SK-N-SH (cell line): ENCODE measurements around the gene SFXN5. TPM values are rescaled to one million over a fixed set of nuclear protein-coding genes. Genes with fewer than 3 reads are reported as not detected.

Experiments
- CTCF ChIA-PET: fragments of 300-600, 350-600 bp; formaldehyde crosslinking; extraction: SDS; loops from one replicate; lab custom pipeline; 2021; lab: Yijun Ruan, JAX
- POLR2A ChIA-PET: fragments of 350-600 bp; sonication (Branson Sonifier 250); formaldehyde crosslinking; extraction: SDS; loops from one replicate; lab custom pipeline; 2020; ENCODE audit warnings: antibody characterized with exemption, inconsistent platforms; lab: Yijun Ruan, JAX
- DNase-seq: peaks from one replicate; pipeline ENCODE4 v3.0.0; 2012
- H2AFZ ChIP-seq: fragments of 200-600 bp; sonication (generic); 2 replicates; pipeline ENCODE4 v1.8.1; 2016; ENCODE audit warnings: antibody characterized with exemption, mild to moderate bottlenecking, low read depth
- H3F3A ChIP-seq: fragments of 200-600 bp; sonication (generic); replicated peaks from 2 replicates; pipeline ENCODE3; 2016; ENCODE audit warnings: antibody characterized with exemption, mild to moderate bottlenecking; ENCODE audit not compliant: insufficient read depth
- H3K27ac ChIP-seq, 2 experiments: fragments of 200-500 bp in 1 of 2; fragments of 200-600 bp in 1 of 2; sonication (Bioruptor generic) in 1 of 2; sonication (generic), shearing (Covaris generic) in 1 of 2; 2 replicates each; pipeline versions ENCODE4 v1.5.1 to v1.6.1; 2014 to 2016; ENCODE audit warnings: low read depth in 2 of 2, inconsistent platforms in 1 of 2, low read length in 1 of 2, mild to moderate bottlenecking in 1 of 2, mixed read lengths in 1 of 2
- H3K27me3 ChIP-seq: fragments of 200-600 bp; sonication (generic), shearing (Covaris generic); 2 replicates; pipeline ENCODE4 v1.6.1; 2016; ENCODE audit warnings: mixed run types; ENCODE audit not compliant: insufficient read depth
- H3K36me3 ChIP-seq, 2 experiments: fragments of 200-500 bp in 1 of 2; fragments of 200-600 bp in 1 of 2; sonication (Bioruptor generic) in 1 of 2; sonication (generic) in 1 of 2; replicated peaks in 1 of 2; 2 replicates each; pipeline versions ENCODE3 to v1.5.1; 2014 to 2016; ENCODE audit warnings: low read length in 1 of 2, mild to moderate bottlenecking in 1 of 2; ENCODE audit not compliant: insufficient read depth in 2 of 2, control insufficient read depth in 1 of 2
- H3K4me1 ChIP-seq, 2 experiments: fragments of 200-500 bp in 1 of 2; fragments of 200-600 bp in 1 of 2; sonication (Bioruptor generic) in 1 of 2; sonication (generic), shearing (Covaris generic) in 1 of 2; 2 replicates each; pipeline versions ENCODE4 v1.5.1 to v1.6.1; 2014 to 2016; ENCODE audit warnings: low read depth in 1 of 2, low read length in 1 of 2, mixed run types in 1 of 2; ENCODE audit not compliant: insufficient read depth in 2 of 2, control insufficient read depth in 1 of 2
- H3K4me2 ChIP-seq: fragments of 200-600 bp; sonication (generic), shearing (Covaris generic); 2 replicates; pipeline ENCODE4 v1.6.1; 2017; ENCODE audit warnings: mixed run types
- H3K4me3 ChIP-seq, 2 experiments: fragments of 200-500 bp in 1 of 2; fragments of 200-600 bp in 1 of 2; sonication (Bioruptor generic) in 1 of 2; sonication (generic), shearing (Covaris generic) in 1 of 2; 2 replicates each; pipeline versions ENCODE4 v1.5.1 to v1.8.1; 2014 to 2016; ENCODE audit warnings: low read depth in 2 of 2, inconsistent platforms in 1 of 2, low read length in 1 of 2, mild to moderate bottlenecking in 1 of 2, mixed read lengths in 1 of 2, moderate library complexity in 1 of 2
- H3K79me2 ChIP-seq: fragments of 200-600 bp; sonication (generic); 2 replicates; pipeline ENCODE4 v1.8.1; 2017; ENCODE audit warnings: mild to moderate bottlenecking; ENCODE audit not compliant: insufficient read depth
- H3K9ac ChIP-seq: fragments of 200-600 bp; sonication (generic); 2 replicates; pipeline ENCODE4 v1.6.1; 2017; ENCODE audit warnings: mixed run types
- H3K9me2 ChIP-seq: fragments of 200-600 bp; sonication (generic); 2 replicates; pipeline ENCODE4 v1.6.1; 2017; ENCODE audit warnings: mixed run types
- H3K9me3 ChIP-seq: fragments of 200-600 bp; sonication (generic); 2 replicates; pipeline ENCODE4 v1.6.1; 2017; ENCODE audit warnings: mixed run types, mild to moderate bottlenecking, moderate library complexity
- H4K20me1 ChIP-seq: fragments of 200-600 bp; sonication (generic); 2 replicates; pipeline ENCODE4 v1.6.1; 2017; ENCODE audit warnings: mild to moderate bottlenecking, mixed run types; ENCODE audit not compliant: insufficient read depth
- ELF1 ChIP-seq: IDR thresholded peaks from 2 replicates; pipeline ENCODE4 v1.4.0; 2012
- EP300 ChIP-seq, 2 experiments: IDR thresholded peaks; 2 replicates each; pipeline versions ENCODE4 v1.4.0 to v1.6.1; 2012; ENCODE audit warnings: borderline replicate concordance in 1 of 2, low read depth in 1 of 2, low read length in 1 of 2
- FOXJ3 ChIP-seq: sonication (generic); formaldehyde crosslinking; IDR thresholded peaks from 2 replicates; pipeline ENCODE4 v1.5.1; 2020; ENCODE audit warnings: mild to moderate bottlenecking, missing genetic modification reagents
- JUND ChIP-seq: IDR thresholded peaks from 2 replicates; pipeline ENCODE4 v1.4.0; 2012
- MEF2A ChIP-seq: IDR thresholded peaks from 2 replicates; pipeline ENCODE4 v1.4.0; 2012; ENCODE audit warnings: low read depth, borderline replicate concordance
- MXI1 ChIP-seq: IDR thresholded peaks from 2 replicates; pipeline ENCODE4 v1.6.1; 2012; ENCODE audit warnings: mild to moderate bottlenecking, low read depth, low read length, improper control_type of control experiment
- NRF1 ChIP-seq: IDR thresholded peaks from 2 replicates; pipeline ENCODE4 v1.6.1; 2012; ENCODE audit warnings: low read depth, mild to moderate bottlenecking, low read length
- POLR2AphosphoS5 ChIP-seq: IDR thresholded peaks from 2 replicates; pipeline ENCODE4 v1.6.1; 2012; ENCODE audit warnings: low read depth, low read length
- RCOR1 ChIP-seq: fragments of 150-350 bp; IDR thresholded peaks from 2 replicates; pipeline ENCODE4 v1.6.1; 2017; ENCODE audit warnings: antibody characterized with exemption, low read length
- RXRA ChIP-seq: IDR thresholded peaks from 2 replicates; pipeline ENCODE4 v1.4.0; 2012; ENCODE audit warnings: low read depth, mild to moderate bottlenecking, borderline replicate concordance
- TAF1 ChIP-seq: IDR thresholded peaks from 2 replicates; pipeline ENCODE4 v1.6.1; 2012; ENCODE audit warnings: low read depth, mild to moderate bottlenecking, low read length, moderate library complexity, borderline replicate concordance
- TEAD4 ChIP-seq: IDR thresholded peaks from 2 replicates; pipeline ENCODE4 v1.4.0; 2012; ENCODE audit warnings: mild to moderate bottlenecking, borderline replicate concordance; ENCODE audit not compliant: insufficient read depth
- YY1 ChIP-seq: IDR thresholded peaks from 2 replicates; pipeline ENCODE4 v1.4.0; 2012; ENCODE audit warnings: low read depth, mild to moderate bottlenecking
- WGBS: methylation state at CpG from one replicate; pipeline ENCODE4 v1.1.6; 2017; ENCODE audit warnings: low lambda C conversion rate; 5-methylcytosine and 5-hydroxymethylcytosine counted together
- polyA plus RNA-seq, 3 experiments: library from polyadenylated mRNA; depleted of rRNA; stranded (reverse); fragments of >200 nt; gene quantifications; 2 replicates each; pipeline ENCODE4 v1.2.3, GENCODE V29; 2012
- TF ChIP-seq, protein P1 (sequence below): IDR thresholded peaks from 2 replicates; pipeline ENCODE4 v1.4.0; 2012; ENCODE audit warnings: low read depth
- TF ChIP-seq, protein P2 (sequence below): IDR thresholded peaks from 2 replicates; pipeline ENCODE4 v1.4.0; 2012; ENCODE audit warnings: low read depth, borderline replicate concordance
- TF ChIP-seq, protein P3 (sequence below): fragments of 150-350 bp; IDR thresholded peaks from 2 replicates; pipeline ENCODE4 v1.6.1; 2017; ENCODE audit warnings: antibody characterized with exemption, low read length, low read depth, borderline replicate concordance
- TF ChIP-seq, protein P4 (sequence below): IDR thresholded peaks from 2 replicates; pipeline ENCODE4 v1.4.0; 2012; ENCODE audit warnings: low read depth, borderline replicate concordance

SFXN5 gene
- polyA plus RNA-seq, 1 of the 3 experiments (the other 2 are of a cell fraction) = 9.9 TPM

DNA sequence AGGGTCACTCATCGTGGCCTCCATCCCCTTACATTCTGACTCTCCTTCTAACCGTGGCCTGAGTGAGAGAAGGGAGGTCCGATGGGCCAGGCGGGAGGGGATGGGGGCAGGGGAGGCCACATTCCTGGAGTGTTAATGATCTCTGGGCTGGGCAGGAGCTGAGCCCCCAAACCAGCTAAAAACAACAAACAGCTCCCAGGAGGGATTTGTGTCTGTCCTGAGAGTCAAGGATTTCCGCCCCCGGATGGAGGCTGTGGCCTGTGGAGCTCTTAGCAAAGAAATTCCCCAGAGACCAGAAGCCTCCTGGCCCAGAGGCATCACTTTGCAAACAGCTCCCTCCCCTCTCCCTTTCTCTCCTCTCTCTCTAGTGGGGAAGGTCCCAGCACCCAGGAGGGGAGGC is 130.7 kb downstream of the SFXN5 start:
- H3K4me3 ChIP-seq = no peak overlapping the region
- H3K4me1 ChIP-seq = peaks cover 0 to 11% of the 10 kb centered on the region in 2 experiments; a peak in 1 of 4 replicates
- POLR2A ChIA-PET = no interaction called here
- H2AFZ ChIP-seq = no peak overlapping the region
- CTCF ChIA-PET = interaction anchor here (1.2 to 2.8 kb wide), 5 partner anchors 12 to 82 kb away, joined by 3 to 13 read pairs (median 6); no protein-coding TSS in a partner anchor
- no peaks in the 10 kb centered on the region for H3K27me3 ChIP-seq
- H3K9ac ChIP-seq = no peak overlapping the region
- no peak for DNase-seq
- H4K20me1 ChIP-seq = no peaks in the 10 kb centered on the region
- H3K9me3 ChIP-seq = no peaks in the 10 kb centered on the region
- H3K27ac ChIP-seq = no peak overlapping the region
- no peaks in the 10 kb centered on the region for H3K9me2 ChIP-seq
- no peak overlapping the region for H3K4me2 ChIP-seq
- H3K79me2 ChIP-seq = no peaks in the 10 kb centered on the region
- H3F3A ChIP-seq = no peaks in the 10 kb centered on the region
- 95% methylated on average over 4 of the region's 6 CpGs for WGBS
- no peaks in the 10 kb centered on the region for H3K36me3 ChIP-seq
- TF ChIP-seq, protein P1, sequence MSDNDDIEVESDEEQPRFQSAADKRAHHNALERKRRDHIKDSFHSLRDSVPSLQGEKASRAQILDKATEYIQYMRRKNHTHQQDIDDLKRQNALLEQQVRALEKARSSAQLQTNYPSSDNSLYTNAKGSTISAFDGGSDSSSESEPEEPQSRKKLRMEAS = no peak
- TF ChIP-seq POLR2AphosphoS5 (no peak), RCOR1 (no peak), TEAD4 (no peak), JUND (no peak), MEF2A (no peak), FOXJ3 (CRISPR knock-in tag) (no peak), MXI1 (no peak)
- TF ChIP-seq, protein P2, sequence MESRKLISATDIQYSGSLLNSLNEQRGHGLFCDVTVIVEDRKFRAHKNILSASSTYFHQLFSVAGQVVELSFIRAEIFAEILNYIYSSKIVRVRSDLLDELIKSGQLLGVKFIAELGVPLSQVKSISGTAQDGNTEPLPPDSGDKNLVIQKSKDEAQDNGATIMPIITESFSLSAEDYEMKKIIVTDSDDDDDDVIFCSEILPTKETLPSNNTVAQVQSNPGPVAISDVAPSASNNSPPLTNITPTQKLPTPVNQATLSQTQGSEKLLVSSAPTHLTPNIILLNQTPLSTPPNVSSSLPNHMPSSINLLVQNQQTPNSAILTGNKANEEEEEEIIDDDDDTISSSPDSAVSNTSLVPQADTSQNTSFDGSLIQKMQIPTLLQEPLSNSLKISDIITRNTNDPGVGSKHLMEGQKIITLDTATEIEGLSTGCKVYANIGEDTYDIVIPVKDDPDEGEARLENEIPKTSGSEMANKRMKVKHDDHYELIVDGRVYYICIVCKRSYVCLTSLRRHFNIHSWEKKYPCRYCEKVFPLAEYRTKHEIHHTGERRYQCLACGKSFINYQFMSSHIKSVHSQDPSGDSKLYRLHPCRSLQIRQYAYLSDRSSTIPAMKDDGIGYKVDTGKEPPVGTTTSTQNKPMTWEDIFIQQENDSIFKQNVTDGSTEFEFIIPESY = no peak
- TF ChIP-seq, protein P3, sequence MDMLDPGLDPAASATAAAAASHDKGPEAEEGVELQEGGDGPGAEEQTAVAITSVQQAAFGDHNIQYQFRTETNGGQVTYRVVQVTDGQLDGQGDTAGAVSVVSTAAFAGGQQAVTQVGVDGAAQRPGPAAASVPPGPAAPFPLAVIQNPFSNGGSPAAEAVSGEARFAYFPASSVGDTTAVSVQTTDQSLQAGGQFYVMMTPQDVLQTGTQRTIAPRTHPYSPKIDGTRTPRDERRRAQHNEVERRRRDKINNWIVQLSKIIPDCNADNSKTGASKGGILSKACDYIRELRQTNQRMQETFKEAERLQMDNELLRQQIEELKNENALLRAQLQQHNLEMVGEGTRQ = no peak
- TF ChIP-seq, all 33 proteins: peak for 0

DNA sequence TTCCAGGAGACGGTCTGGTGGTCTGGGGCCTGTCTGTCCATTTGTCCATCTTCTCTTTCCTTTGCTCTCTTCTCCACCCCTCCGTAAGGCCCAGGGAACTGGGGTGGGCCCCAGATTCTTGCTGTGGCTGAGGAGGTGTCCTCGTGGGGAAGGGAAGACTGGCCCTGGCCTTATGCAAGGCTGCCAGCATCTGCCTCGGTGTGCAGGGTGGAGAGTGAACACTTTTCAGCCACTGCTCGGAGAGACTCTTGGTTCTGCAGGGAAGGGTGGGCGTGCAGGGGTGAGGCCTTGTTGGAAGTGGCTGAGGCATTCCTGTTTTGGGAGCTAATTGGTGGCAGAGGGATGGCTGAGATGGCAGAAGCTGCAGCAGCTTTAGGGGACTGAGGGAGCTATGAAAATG is 131.2 kb downstream of the SFXN5 start:
- POLR2A ChIA-PET = no interaction called here
- Histone ChIP-seq H3K9ac (no peak overlapping the region), H2AFZ (no peak overlapping the region), H3K4me2 (no peak overlapping the region), H3K4me3 (no peak overlapping the region), H3K9me2 (no peaks in the 10 kb centered on the region), H3K4me1 (peaks cover 0 to 11% of the 10 kb centered on the region in 2 experiments; a peak in 1 of 4 replicates), H3K27ac (no peak overlapping the region), H3F3A (no peaks in the 10 kb centered on the region), H4K20me1 (no peaks in the 10 kb centered on the region), H3K79me2 (no peaks in the 10 kb centered on the region), H3K36me3 (no peaks in the 10 kb centered on the region), H3K9me3 (no peaks in the 10 kb centered on the region), H3K27me3 (no peaks in the 10 kb centered on the region)
- 92% methylated on average over 4 of the region's 6 CpGs for WGBS
- TF ChIP-seq, protein P2 = no peak
- no peak for TF ChIP-seq EP300 (IDR thresholded peaks at IDR 0.05; ENCODE audit: borderline replicate concordance in 1 of 2, low read depth in 1 of 2, low read length in 1 of 2)
- TF ChIP-seq RXRA = no peak
- no peak for TF ChIP-seq TEAD4
- no peak for TF ChIP-seq TAF1
- no peak for TF ChIP-seq JUND
- no peak for TF ChIP-seq YY1
- TF ChIP-seq MXI1 = no peak
- TF ChIP-seq, protein P4, sequence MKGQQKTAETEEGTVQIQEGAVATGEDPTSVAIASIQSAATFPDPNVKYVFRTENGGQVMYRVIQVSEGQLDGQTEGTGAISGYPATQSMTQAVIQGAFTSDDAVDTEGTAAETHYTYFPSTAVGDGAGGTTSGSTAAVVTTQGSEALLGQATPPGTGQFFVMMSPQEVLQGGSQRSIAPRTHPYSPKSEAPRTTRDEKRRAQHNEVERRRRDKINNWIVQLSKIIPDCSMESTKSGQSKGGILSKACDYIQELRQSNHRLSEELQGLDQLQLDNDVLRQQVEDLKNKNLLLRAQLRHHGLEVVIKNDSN = no peak
- no peak for TF ChIP-seq ELF1
- TF ChIP-seq POLR2AphosphoS5 = no peak
- no peak for TF ChIP-seq NRF1
- CTCF ChIA-PET = interaction anchor here (1.2 to 2.8 kb wide), 5 partner anchors 12 to 81 kb away, joined by 3 to 13 read pairs (median 6); no protein-coding TSS in a partner anchor
- no peak for DNase-seq
